Mesendoderm (in vitro differentiated cells): ENCODE results near the gene RAB6B.

Source experiments
- DNase-seq: peaks from one replicate; pipeline ENCODE4 v3.0.0; 2013
- H2AK5ac ChIP-seq: 2 replicates; pipeline ENCODE4 v1.6.1; 2013; ENCODE audit warnings: low read length, inconsistent platforms
- H2BK120ac ChIP-seq: 2 replicates; pipeline ENCODE4 v1.6.1; 2013; ENCODE audit warnings: low read depth, mild to moderate bottlenecking, low read length, moderate library complexity, mixed read lengths
- H2BK15ac ChIP-seq: replicated peaks from 2 replicates; pipeline ENCODE4 v1.6.1; 2013; ENCODE audit warnings: low read depth, mild to moderate bottlenecking, moderate library complexity
- H2BK5ac ChIP-seq: 2 replicates; pipeline ENCODE4 v1.6.1; 2013; ENCODE audit warnings: low read length, inconsistent platforms
- H3K18ac ChIP-seq: 2 replicates; pipeline ENCODE4 v1.6.1; 2013; ENCODE audit warnings: mild to moderate bottlenecking, low read length, mixed read lengths
- H3K23ac ChIP-seq: one replicate; pipeline ENCODE4 v1.6.1; 2013; ENCODE audit warnings: low read length
- H3K27ac ChIP-seq: 2 replicates; pipeline ENCODE4 v1.5.1; 2013; ENCODE audit warnings: low read depth, mild to moderate bottlenecking, inconsistent platforms, low read length, moderate library complexity
- H3K27me3 ChIP-seq: 2 replicates; pipeline ENCODE4 v1.6.1; 2013; ENCODE audit warnings: low read length, control low read depth, mild to moderate bottlenecking, inconsistent platforms; ENCODE audit not compliant: insufficient read depth, poor library complexity
- H3K36me3 ChIP-seq: 2 replicates; pipeline ENCODE4 v1.6.1; 2013; ENCODE audit warnings: low read length, inconsistent platforms; ENCODE audit not compliant: control insufficient read depth, insufficient read depth
- H3K4ac ChIP-seq: one replicate; pipeline ENCODE4 v1.6.1; 2013; ENCODE audit warnings: low read depth, mild to moderate bottlenecking, low read length, moderate library complexity
- H3K4me1 ChIP-seq: 2 replicates; pipeline ENCODE4 v1.6.1; 2013; ENCODE audit warnings: low read depth, low read length, inconsistent platforms; ENCODE audit not compliant: control insufficient read depth
- H3K4me2 ChIP-seq: 2 replicates; pipeline ENCODE4 v1.6.1; 2013; ENCODE audit warnings: low read length
- H3K4me3 ChIP-seq: 2 replicates; pipeline ENCODE4 v1.5.1; 2013; ENCODE audit warnings: mild to moderate bottlenecking, low read length
- H3K56ac ChIP-seq: one replicate; pipeline ENCODE4 v1.6.1; 2013; ENCODE audit warnings: low read length
- H3K79me1 ChIP-seq: 2 replicates; pipeline ENCODE4 v1.6.1; 2013; ENCODE audit warnings: low read length, inconsistent platforms
- H3K79me2 ChIP-seq: 2 replicates; pipeline ENCODE4 v1.6.1; 2013; ENCODE audit warnings: mild to moderate bottlenecking, low read length; ENCODE audit not compliant: control insufficient read depth, insufficient read depth
- H3K9ac ChIP-seq: 2 replicates; pipeline ENCODE4 v1.6.1; 2013; ENCODE audit warnings: low read length, inconsistent platforms
- H4K5ac ChIP-seq: one replicate; pipeline ENCODE4 v1.6.1; 2013; ENCODE audit warnings: low read length
- H4K8ac ChIP-seq: one replicate; pipeline ENCODE4 v1.6.1; 2013; ENCODE audit warnings: low read depth, mild to moderate bottlenecking, control low read depth, low read length, moderate library complexity
- WGBS: extraction: QIAGEN DNeasy Blood & Tissue Kit; methylation state at CpG from one replicate; pipeline ENCODE4 v1.1.7; 2013; ENCODE audit warnings: low lambda C conversion rate, missing lambda C conversion rate; ENCODE audit not compliant: insufficient coverage; ENCODE audit errors: extremely low coverage; 5-methylcytosine and 5-hydroxymethylcytosine counted together

RAB6B gene

GRCh38 chr3:133941415-133941821 lies 45.7 kb upstream of the RAB6B start:
- no peaks in the 10 kb centered on the region for H3K79me2 ChIP-seq
- H2BK15ac ChIP-seq, result no peak overlapping the region
- no peaks in the 10 kb centered on the region for H3K27me3 ChIP-seq
- no peak overlapping the region for H2BK5ac ChIP-seq
- no peak overlapping the region for H3K56ac ChIP-seq
- H3K9ac ChIP-seq, result no peak overlapping the region
- no peak overlapping the region for H3K23ac ChIP-seq
- no peak for DNase-seq
- no peak overlapping the region for H4K5ac ChIP-seq
- no peak overlapping the region for H3K18ac ChIP-seq
- no peak overlapping the region for H3K27ac ChIP-seq
- H2AK5ac ChIP-seq, result no peak overlapping the region
- no peak overlapping the region for H2BK120ac ChIP-seq
- H3K79me1 ChIP-seq, result no peaks in the 10 kb centered on the region
- H3K4me3 ChIP-seq, result no peak overlapping the region
- H3K36me3 ChIP-seq, result peaks cover 13% of the 10 kb centered on the region
- no peaks in the 10 kb centered on the region for H3K4me1 ChIP-seq
- no peak overlapping the region for H3K4ac ChIP-seq
- WGBS, result no CpG with 5 or more reads among the region's 7 CpGs
- no peak overlapping the region for H4K8ac ChIP-seq
- no peak overlapping the region for H3K4me2 ChIP-seq

GRCh38 chr3:133940536-133940935 lies 44.9 kb upstream of the RAB6B start:
- Histone ChIP-seq H3K4me1 (no peaks in the 10 kb centered on the region), H3K36me3 (peaks cover 11% of the 10 kb centered on the region), H3K23ac (no peak overlapping the region), H2BK15ac (no peak overlapping the region), H2BK5ac (no peak overlapping the region), H3K4ac (no peak overlapping the region), H3K18ac (no peak overlapping the region), H4K8ac (no peak overlapping the region), H3K9ac (no peak overlapping the region), H3K56ac (no peak overlapping the region), H3K4me2 (no peak overlapping the region), H3K27ac (no peak overlapping the region), H4K5ac (no peak overlapping the region), H2BK120ac (no peak overlapping the region), H3K4me3 (no peak overlapping the region), H2AK5ac (no peak overlapping the region), H3K79me2 (no peaks in the 10 kb centered on the region), H3K27me3 (no peaks in the 10 kb centered on the region), H3K79me1 (no peaks in the 10 kb centered on the region)
- DNase-seq, result no peak
- no CpG with 5 or more reads among the region's 10 CpGs for WGBS

GRCh38 chr3:133939463-133939835 lies 43.8 kb upstream of the RAB6B start:
- no peak overlapping the region for H3K4me3 ChIP-seq
- no peak overlapping the region for H3K4ac ChIP-seq
- H3K23ac ChIP-seq, result no peak overlapping the region
- H3K56ac ChIP-seq, result no peak overlapping the region
- H3K79me1 ChIP-seq, result no peaks in the 10 kb centered on the region
- H2AK5ac ChIP-seq, result no peak overlapping the region
- no peaks in the 10 kb centered on the region for H3K4me1 ChIP-seq
- H2BK15ac ChIP-seq, result no peak overlapping the region
- peaks cover 9% of the 10 kb centered on the region for H3K36me3 ChIP-seq
- no peak overlapping the region for H4K8ac ChIP-seq
- no peak for DNase-seq
- H3K27ac ChIP-seq, result no peak overlapping the region
- H3K18ac ChIP-seq, result no peak overlapping the region
- no peak overlapping the region for H3K9ac ChIP-seq
- no peak overlapping the region for H4K5ac ChIP-seq
- no peaks in the 10 kb centered on the region for H3K27me3 ChIP-seq
- H3K4me2 ChIP-seq, result no peak overlapping the region
- no CpG with 5 or more reads among the region's 1 CpG for WGBS
- no peaks in the 10 kb centered on the region for H3K79me2 ChIP-seq
- no peak overlapping the region for H2BK5ac ChIP-seq
- no peak overlapping the region for H2BK120ac ChIP-seq

- no peak overlapping the region for H3K27ac ChIP-seq
- H3K4ac ChIP-seq, result no peak overlapping the region
- no peak overlapping the region for H2BK120ac ChIP-seq
- no peak overlapping the region for H3K18ac ChIP-seq
- no peaks in the 10 kb centered on the region for H3K79me1 ChIP-seq
- H4K8ac ChIP-seq, result no peak overlapping the region
- no peaks in the 10 kb centered on the region for H3K27me3 ChIP-seq
- H3K36me3 ChIP-seq, result peaks cover 7% of the 10 kb centered on the region
- no peak overlapping the region for H3K23ac ChIP-seq
- no peak overlapping the region for H2AK5ac ChIP-seq
- H3K79me2 ChIP-seq, result no peaks in the 10 kb centered on the region
- no peak overlapping the region for H3K56ac ChIP-seq
- no peak overlapping the region for H4K5ac ChIP-seq
- H3K4me3 ChIP-seq, result no peak overlapping the region
- no peaks in the 10 kb centered on the region for H3K4me1 ChIP-seq
- DNase-seq, result no peak
- no peak overlapping the region for H3K4me2 ChIP-seq
- no peak overlapping the region for H3K9ac ChIP-seq
- WGBS, result no CpG with 5 or more reads among the region's 2 CpGs
- no peak overlapping the region for H2BK15ac ChIP-seq
- no peak overlapping the region for H2BK5ac ChIP-seq
These were observed 43.2 kb upstream of the RAB6B start for GRCh38 chr3:133938770-133939462.

- Histone ChIP-seq H3K36me3 (peaks cover 8% of the 10 kb centered on the region), H3K79me2 (no peaks in the 10 kb centered on the region), H3K4me1 (no peaks in the 10 kb centered on the region), H3K9ac (no peak overlapping the region), H4K5ac (no peak overlapping the region), H3K23ac (no peak overlapping the region), H3K27ac (no peak overlapping the region), H3K4ac (no peak overlapping the region), H3K79me1 (no peaks in the 10 kb centered on the region), H3K56ac (no peak overlapping the region), H3K4me3 (no peak overlapping the region), H3K27me3 (no peaks in the 10 kb centered on the region), H2BK5ac (no peak overlapping the region), H3K18ac (no peak overlapping the region), H2BK15ac (no peak overlapping the region), H2AK5ac (no peak overlapping the region), H3K4me2 (no peak overlapping the region), H2BK120ac (no peak overlapping the region), H4K8ac (no peak overlapping the region)
- no peak for DNase-seq
- WGBS, result no CpG with 5 or more reads among the region's 10 CpGs
These were observed 42.3 kb upstream of the RAB6B start for GRCh38 chr3:133937756-133938601.
